Activated CD8-positive, alpha-beta T cell treated with anti-CD3 and anti-CD28 coated beads for 36 hours (primary cell): ENCODE data around the gene RAD51B. TPM values are rescaled to one million over a fixed set of nuclear protein-coding genes. Genes with fewer than 3 reads are reported as not detected.

ENCODE experiments used
- ATAC-seq: fragments of 200-7000 bp; cut with Tn5 transposase; one replicate; pipeline ENCODE4 v1.10.0; 2021; ENCODE audit warnings: mild to moderate bottlenecking, moderate library complexity
- CTCF ChIA-PET: fragments of 350-600 bp; sonication (Branson Sonifier 250); formaldehyde crosslinking; loops from one replicate; lab custom pipeline; 2021; ENCODE audit warnings: antibody characterized with exemption; lab: Charles Lee
- POLR2A ChIA-PET: fragments of 350-600 bp; sonication (Branson Sonifier 250); formaldehyde crosslinking; loops from one replicate; lab custom pipeline; 2021; ENCODE audit warnings: antibody characterized with exemption; lab: Charles Lee
- DNase-seq: peaks from one replicate; pipeline ENCODE4 v3.0.0-alpha.2; 2020
- H3K27ac Mint-ChIP-seq: one replicate; pipeline ENCODE4 v1.8.0; 2021; ENCODE audit warnings: mild to moderate bottlenecking, mixed read lengths
- H3K27me3 Mint-ChIP-seq: one replicate; pipeline ENCODE4 v1.8.0; 2021; ENCODE audit warnings: mixed read lengths
- H3K36me3 Mint-ChIP-seq: one replicate; pipeline ENCODE4 v1.8.0; 2021; ENCODE audit warnings: low read depth, mixed read lengths
- H3K4me1 Mint-ChIP-seq: one replicate; pipeline ENCODE4 v1.8.0; 2021; ENCODE audit warnings: low read depth, mixed read lengths
- H3K4me3 Mint-ChIP-seq: one replicate; pipeline ENCODE4 v1.8.0; 2021; ENCODE audit warnings: mild to moderate bottlenecking, moderate library complexity, mixed read lengths
- H3K9me3 Mint-ChIP-seq: one replicate; pipeline ENCODE4 v1.8.0; 2021; ENCODE audit warnings: mixed read lengths
- intact Hi-C: fragments of 100-400 bp; cut with micrococcal nuclease; formaldehyde crosslinking; loops from one replicate; pipeline ENCODE4 v1.10.0; 2022
- total RNA-seq, 2 experiments: library from RNA; stranded (reverse); gene quantifications; one replicate each; pipeline ENCODE4 v1.2.3, GENCODE V29; 2021
- TF ChIP-seq, protein P1 (sequence below): fragments of 200-600 bp; IDR thresholded peaks from one replicate; pipeline ENCODE4 v1.8.0; 2022; ENCODE audit warnings: antibody characterized with exemption, mild to moderate bottlenecking

RAD51B gene
- total RNA-seq, 2 experiments from 2014 or later = 38.2 to 40.6 TPM

DNA sequence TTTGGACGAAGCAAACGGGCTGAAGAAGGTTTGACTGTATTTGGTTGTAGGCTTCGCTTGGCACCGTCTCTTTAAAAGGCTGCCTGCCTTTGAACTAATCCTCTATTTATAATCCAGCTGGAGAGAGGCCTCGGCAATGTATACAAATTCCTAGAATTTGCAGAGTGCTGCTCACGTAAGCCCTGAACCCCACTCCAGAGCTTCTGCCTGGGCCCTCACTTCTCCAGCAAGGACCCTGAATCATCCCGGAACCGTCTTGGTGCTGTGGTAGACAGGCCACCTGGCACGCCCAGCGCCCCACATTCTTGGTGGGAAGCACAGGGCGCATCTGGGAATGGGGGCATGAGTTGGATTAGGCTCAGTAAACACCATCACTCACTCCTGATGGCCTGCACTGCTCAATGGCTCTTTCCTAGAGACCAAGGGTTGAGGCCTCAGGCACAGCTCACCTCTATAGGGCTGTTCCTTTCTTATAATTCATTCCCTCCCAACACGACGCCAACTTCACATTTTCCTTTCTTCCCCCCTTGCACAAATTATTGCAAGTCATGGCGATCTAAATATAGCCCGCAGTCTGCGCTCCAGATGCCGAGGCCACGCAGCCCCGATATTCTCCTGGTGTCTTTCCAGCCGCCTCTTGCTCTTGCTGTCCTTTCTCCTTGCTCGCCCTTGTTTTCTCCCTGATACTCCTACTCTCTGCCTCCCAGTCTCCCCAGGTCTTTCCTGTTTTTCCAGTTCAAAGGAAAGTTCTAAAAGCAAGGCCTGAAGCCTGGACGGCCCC is 832.3 kb downstream of the RAD51B start:
- Mint-ChIP-seq H3K27me3 (no peaks in the 10 kb centered on the region), H3K4me3 (no peak overlapping the region), H3K9me3 (peaks cover 2% of the 10 kb centered on the region), H3K36me3 (no peaks in the 10 kb centered on the region), H3K4me1 (peaks cover 14% of the 10 kb centered on the region), H3K27ac (no peak overlapping the region)
- intact Hi-C loops = no loop called here
- ATAC-seq (no peak), DNase-seq (no peak)
- ChIA-PET POLR2A (no interaction called here), CTCF (no interaction called here)
- TF ChIP-seq, protein P1, sequence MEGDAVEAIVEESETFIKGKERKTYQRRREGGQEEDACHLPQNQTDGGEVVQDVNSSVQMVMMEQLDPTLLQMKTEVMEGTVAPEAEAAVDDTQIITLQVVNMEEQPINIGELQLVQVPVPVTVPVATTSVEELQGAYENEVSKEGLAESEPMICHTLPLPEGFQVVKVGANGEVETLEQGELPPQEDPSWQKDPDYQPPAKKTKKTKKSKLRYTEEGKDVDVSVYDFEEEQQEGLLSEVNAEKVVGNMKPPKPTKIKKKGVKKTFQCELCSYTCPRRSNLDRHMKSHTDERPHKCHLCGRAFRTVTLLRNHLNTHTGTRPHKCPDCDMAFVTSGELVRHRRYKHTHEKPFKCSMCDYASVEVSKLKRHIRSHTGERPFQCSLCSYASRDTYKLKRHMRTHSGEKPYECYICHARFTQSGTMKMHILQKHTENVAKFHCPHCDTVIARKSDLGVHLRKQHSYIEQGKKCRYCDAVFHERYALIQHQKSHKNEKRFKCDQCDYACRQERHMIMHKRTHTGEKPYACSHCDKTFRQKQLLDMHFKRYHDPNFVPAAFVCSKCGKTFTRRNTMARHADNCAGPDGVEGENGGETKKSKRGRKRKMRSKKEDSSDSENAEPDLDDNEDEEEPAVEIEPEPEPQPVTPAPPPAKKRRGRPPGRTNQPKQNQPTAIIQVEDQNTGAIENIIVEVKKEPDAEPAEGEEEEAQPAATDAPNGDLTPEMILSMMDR = no peak

DNA sequence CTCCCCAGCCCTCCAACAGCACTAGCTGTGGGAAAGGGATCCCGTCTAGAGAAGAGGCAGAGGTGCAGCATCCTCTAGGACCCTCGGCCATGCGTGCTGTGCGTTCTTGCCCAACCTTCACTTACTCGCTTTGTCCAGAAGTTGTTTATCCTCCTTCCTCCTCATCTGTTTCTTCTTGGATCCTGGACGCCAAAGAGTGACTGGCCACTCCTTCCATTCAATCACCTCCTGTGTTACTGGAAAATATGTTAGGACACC is 832.8 kb downstream of the RAD51B start:
- TF ChIP-seq, protein P1 = no peak
- intact Hi-C loops = no loop called here
- H3K36me3 Mint-ChIP-seq = no peaks in the 10 kb centered on the region
- H3K9me3 Mint-ChIP-seq = peaks cover 2% of the 10 kb centered on the region
- no peak for ATAC-seq
- no peak overlapping the region for H3K4me3 Mint-ChIP-seq
- CTCF ChIA-PET = no interaction called here
- no peak overlapping the region for H3K27ac Mint-ChIP-seq
- POLR2A ChIA-PET = no interaction called here
- no peaks in the 10 kb centered on the region for H3K27me3 Mint-ChIP-seq
- DNase-seq = no peak
- peaks cover 14% of the 10 kb centered on the region for H3K4me1 Mint-ChIP-seq

DNA sequence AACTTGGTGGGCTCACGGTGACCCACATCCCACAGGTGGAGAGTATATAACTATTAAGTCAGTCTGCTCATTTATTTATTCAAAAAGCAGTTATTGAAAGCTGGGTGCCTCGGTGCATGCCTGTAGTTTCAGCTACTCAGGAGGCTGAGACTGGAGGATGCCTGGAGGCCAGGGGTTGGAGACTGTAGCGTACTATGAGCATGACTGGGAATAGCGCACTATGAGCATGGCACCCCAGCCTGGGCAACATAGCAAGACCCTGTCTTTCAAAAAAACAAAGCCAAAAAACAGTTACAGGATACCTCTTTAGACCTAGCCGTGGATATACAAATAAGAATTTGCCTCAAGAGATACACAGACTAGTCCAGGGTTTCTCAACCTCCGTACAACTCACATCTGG is 833.5 kb downstream of the RAD51B start:
- peaks cover 14% of the 10 kb centered on the region for H3K4me1 Mint-ChIP-seq
- DNase-seq = no peak
- peaks cover 2% of the 10 kb centered on the region for H3K9me3 Mint-ChIP-seq
- CTCF ChIA-PET = no interaction called here
- H3K27ac Mint-ChIP-seq = no peak overlapping the region
- no peak for ATAC-seq
- intact Hi-C loops = no loop called here
- TF ChIP-seq, protein P1 = no peak
- H3K27me3 Mint-ChIP-seq = no peaks in the 10 kb centered on the region
- no peak overlapping the region for H3K4me3 Mint-ChIP-seq
- POLR2A ChIA-PET = no interaction called here
- no peaks in the 10 kb centered on the region for H3K36me3 Mint-ChIP-seq

DNA sequence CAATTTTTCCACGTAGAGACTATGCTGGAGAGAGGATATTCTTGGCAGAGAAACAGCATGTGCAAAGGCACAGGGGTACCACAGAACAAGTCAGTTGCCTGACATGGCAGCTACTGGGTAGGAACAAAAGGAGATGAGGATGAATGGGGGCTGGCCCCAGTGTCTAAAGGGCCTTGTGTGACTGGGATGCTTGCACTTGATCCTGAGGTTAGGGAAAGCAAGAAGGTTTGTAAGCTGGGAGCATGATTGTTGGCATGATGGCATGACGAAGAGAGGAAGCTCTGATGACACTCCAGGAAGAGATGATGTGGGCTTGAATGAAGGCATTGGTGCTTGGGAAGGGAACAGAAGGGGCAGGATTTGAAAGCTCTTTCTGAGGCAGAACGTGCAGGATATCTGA is 834.2 kb downstream of the RAD51B start:
- peaks cover 14% of the 10 kb centered on the region for H3K4me1 Mint-ChIP-seq
- POLR2A ChIA-PET = no interaction called here
- no peaks in the 10 kb centered on the region for H3K27me3 Mint-ChIP-seq
- DNase-seq (no peak), ATAC-seq (no peak)
- intact Hi-C loops = no loop called here
- CTCF ChIA-PET = no interaction called here
- no peak overlapping the region for H3K27ac Mint-ChIP-seq
- TF ChIP-seq, protein P1 = no peak
- no peaks in the 10 kb centered on the region for H3K36me3 Mint-ChIP-seq
- peaks cover 2% of the 10 kb centered on the region for H3K9me3 Mint-ChIP-seq
- no peak overlapping the region for H3K4me3 Mint-ChIP-seq

DNA sequence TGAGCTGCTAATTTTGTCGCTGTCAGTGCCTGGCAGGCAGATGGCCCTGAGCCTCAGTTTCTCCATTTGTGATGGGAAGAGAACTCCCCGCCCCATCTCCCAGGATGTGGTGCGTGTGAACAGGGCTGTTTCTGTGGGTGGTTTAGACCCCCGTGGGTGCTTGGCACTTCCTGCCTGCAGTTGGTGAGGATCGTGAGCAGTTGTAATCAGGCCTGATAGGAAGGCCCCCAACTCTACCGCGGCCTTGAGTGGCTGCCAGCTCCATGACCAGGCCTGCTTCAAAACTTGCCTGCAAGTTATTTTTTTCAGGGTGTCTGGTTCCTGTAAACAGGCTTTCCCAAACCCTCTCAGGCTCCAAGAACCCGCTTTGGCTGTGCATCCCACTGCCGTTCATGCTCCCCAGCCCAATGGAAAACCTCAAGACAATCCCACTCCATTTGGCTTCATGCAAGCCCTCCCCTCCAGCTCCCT is 834.9 kb downstream of the RAD51B start:
- ChIA-PET POLR2A (no interaction called here), CTCF (no interaction called here)
- H3K36me3 Mint-ChIP-seq = no peaks in the 10 kb centered on the region
- peaks cover 14% of the 10 kb centered on the region for H3K4me1 Mint-ChIP-seq
- peaks cover 2% of the 10 kb centered on the region for H3K9me3 Mint-ChIP-seq
- no peaks in the 10 kb centered on the region for H3K27me3 Mint-ChIP-seq
- DNase-seq (no peak), ATAC-seq (no peak)
- intact Hi-C loops = no loop called here
- H3K4me3 Mint-ChIP-seq = no peak overlapping the region
- TF ChIP-seq, protein P1 = no peak
- H3K27ac Mint-ChIP-seq = no peak overlapping the region
